IMR-90 (cell line): ENCODE data around the gene C1orf116.

ENCODE experiments used
- BHLHE40 ChIP-seq: fragments of 150-350 bp; IDR thresholded peaks from 2 replicates; pipeline ENCODE4 v1.6.1; 2016; ENCODE audit warnings: mild to moderate bottlenecking, low read depth, low read length
- CEBPB ChIP-seq: IDR thresholded peaks from 2 replicates; pipeline ENCODE4 v1.6.1; 2012; ENCODE audit warnings: low read depth, low read length, improper control_type of control experiment
- MAFK ChIP-seq: IDR thresholded peaks from 2 replicates; pipeline ENCODE4 v1.6.1; 2012; ENCODE audit warnings: low read depth, low read length, improper control_type of control experiment
- POLR2A ChIP-seq: IDR thresholded peaks from 2 replicates; pipeline ENCODE4 v1.6.1; 2012; ENCODE audit warnings: mild to moderate bottlenecking, low read depth, low read length
- RAD21 ChIP-seq: IDR thresholded peaks from 2 replicates; pipeline ENCODE4 v1.6.1; 2012; ENCODE audit warnings: low read length, improper control_type of control experiment
- RFX5 ChIP-seq: IDR thresholded peaks from 2 replicates; pipeline ENCODE4 v1.8.0; 2012; ENCODE audit warnings: low read depth, mild to moderate bottlenecking, low read length, moderate library complexity
- SMC3 ChIP-seq: fragments of 150-350 bp; IDR thresholded peaks from 2 replicates; pipeline ENCODE4 v1.6.1; 2016; ENCODE audit warnings: low read depth, mild to moderate bottlenecking, antibody characterized with exemption, low read length, moderate library complexity
- TF ChIP-seq, protein P1 (sequence below): conservative IDR thresholded peaks from 2 replicates; pipeline ENCODE4 v1.5.1; 2012; ENCODE audit warnings: mild to moderate bottlenecking, low read depth, low read length, improper control_type of control experiment
- TF ChIP-seq, protein P2 (sequence below): fragments of 150-350 bp; IDR thresholded peaks from 2 replicates; pipeline ENCODE4 v1.6.1; 2017; ENCODE audit warnings: mild to moderate bottlenecking, antibody characterized with exemption, low read length, low read depth

DNA sequence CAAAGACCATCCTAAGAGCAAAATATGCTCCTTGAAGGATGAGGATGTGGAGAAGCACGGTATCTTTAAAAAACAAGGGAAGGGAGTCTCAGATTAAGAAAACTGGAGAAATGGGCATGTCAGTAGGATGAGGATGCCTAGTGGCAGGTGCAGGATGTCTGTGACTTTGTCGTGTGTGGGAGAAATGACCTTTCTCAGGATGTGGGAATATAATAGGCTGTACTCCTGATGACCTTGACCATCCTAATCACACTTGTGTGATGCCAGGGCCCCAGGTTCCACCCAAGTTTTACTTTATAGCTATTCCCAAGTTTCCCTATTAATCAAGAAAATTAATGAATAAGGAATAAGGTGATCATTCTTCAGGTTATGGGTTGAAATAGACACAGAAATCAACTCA, 12.9 kb downstream of the C1orf116 start:
- TF ChIP-seq, protein P1, sequence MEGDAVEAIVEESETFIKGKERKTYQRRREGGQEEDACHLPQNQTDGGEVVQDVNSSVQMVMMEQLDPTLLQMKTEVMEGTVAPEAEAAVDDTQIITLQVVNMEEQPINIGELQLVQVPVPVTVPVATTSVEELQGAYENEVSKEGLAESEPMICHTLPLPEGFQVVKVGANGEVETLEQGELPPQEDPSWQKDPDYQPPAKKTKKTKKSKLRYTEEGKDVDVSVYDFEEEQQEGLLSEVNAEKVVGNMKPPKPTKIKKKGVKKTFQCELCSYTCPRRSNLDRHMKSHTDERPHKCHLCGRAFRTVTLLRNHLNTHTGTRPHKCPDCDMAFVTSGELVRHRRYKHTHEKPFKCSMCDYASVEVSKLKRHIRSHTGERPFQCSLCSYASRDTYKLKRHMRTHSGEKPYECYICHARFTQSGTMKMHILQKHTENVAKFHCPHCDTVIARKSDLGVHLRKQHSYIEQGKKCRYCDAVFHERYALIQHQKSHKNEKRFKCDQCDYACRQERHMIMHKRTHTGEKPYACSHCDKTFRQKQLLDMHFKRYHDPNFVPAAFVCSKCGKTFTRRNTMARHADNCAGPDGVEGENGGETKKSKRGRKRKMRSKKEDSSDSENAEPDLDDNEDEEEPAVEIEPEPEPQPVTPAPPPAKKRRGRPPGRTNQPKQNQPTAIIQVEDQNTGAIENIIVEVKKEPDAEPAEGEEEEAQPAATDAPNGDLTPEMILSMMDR: no peak
- TF ChIP-seq POLR2A: no peak
- TF ChIP-seq, protein P2, sequence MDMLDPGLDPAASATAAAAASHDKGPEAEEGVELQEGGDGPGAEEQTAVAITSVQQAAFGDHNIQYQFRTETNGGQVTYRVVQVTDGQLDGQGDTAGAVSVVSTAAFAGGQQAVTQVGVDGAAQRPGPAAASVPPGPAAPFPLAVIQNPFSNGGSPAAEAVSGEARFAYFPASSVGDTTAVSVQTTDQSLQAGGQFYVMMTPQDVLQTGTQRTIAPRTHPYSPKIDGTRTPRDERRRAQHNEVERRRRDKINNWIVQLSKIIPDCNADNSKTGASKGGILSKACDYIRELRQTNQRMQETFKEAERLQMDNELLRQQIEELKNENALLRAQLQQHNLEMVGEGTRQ: no peak
- TF ChIP-seq RFX5: no peak
- TF ChIP-seq RAD21: no peak
- no peak for TF ChIP-seq SMC3
- TF ChIP-seq CEBPB: no peak
- no peak for TF ChIP-seq BHLHE40
- TF ChIP-seq MAFK: no peak
